GM19025 (cell line): ENCODE results near the gene PRRC1.
"Not testable (repeated sequence)": the region's sequence is repeated elsewhere in the genome, so short reads cannot be mapped to it uniquely, and the experiment has no call there.

ENCODE experiments used
- ATAC-seq: cut with Tn5 transposase; IDR thresholded peaks from one replicate; pipeline ENCODE4 v1.9.1; 2021; ENCODE audit warnings: mild to moderate bottlenecking, low read depth, moderate library complexity; ENCODE audit not compliant: unreplicated experiment

PRRC1 gene

GRCh38 chr5:127540553-127540952, 23.1 kb downstream of the PRRC1 start:
- ATAC-seq = not testable (repeated sequence)

DNA sequence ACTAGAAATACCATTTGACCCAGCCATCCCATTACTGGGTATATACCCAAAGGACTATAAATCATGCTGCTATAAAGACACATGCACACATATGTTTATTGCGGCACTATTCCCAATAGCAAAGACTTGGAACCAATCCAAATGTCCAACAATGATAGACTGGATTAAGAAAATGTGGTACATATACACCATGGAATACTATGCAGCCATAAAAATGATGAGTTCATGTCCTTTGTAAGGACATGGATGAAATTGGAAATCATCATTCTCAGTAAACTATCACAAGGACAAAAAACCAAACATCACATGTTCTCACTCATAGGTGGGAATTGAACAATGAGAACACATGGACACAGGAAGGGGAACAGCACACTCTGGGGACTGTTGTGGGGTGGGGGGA, 27.8 kb downstream of the PRRC1 start:
- not testable (repeated sequence) for ATAC-seq

DNA sequence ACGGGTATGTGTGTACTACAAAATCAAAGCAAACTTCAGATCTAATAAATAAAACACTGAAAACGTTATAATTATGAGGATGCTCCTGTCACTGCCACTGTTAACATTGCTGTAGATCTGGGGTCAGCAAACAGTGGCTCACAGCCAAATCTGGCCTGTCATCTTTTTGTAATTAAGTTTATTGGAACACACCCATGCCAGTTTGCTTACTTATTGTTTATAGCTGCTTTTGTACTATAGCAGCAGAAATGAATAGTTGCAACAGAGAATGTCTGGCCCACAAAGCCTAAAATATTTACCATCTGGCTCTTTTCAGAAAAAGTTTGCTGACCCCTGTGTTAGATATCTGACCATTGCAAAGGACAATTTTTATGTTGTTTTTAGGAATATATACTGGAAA, 32.1 kb downstream of the PRRC1 start:
- ATAC-seq = no peak

- no peak for ATAC-seq
Measured at GRCh38 chr5:127550652-127551409, 33.4 kb downstream of the PRRC1 start.

- no peak for ATAC-seq
Measured at GRCh38 chr5:127551410-127552041, 34.1 kb downstream of the PRRC1 start.

DNA sequence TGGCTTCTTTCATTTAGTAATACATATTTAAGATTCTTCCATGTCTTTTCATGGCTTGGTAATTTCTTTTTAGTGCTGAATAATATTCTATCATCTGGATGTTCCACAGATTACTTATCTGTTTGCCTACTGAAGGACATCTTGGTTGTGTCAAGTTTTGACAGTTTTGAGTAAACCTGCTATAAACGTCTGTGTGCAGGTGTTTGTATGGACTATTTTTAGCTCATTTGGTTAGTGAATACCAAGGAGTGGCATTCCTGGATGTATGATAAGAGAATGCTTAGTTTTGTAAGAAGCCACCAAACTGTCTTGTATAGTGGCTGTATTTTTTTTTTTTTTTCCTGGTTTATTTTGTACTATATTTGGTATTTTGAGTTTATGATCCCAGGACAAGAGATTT, 38.4 kb downstream of the PRRC1 start:
- no peak for ATAC-seq

DNA sequence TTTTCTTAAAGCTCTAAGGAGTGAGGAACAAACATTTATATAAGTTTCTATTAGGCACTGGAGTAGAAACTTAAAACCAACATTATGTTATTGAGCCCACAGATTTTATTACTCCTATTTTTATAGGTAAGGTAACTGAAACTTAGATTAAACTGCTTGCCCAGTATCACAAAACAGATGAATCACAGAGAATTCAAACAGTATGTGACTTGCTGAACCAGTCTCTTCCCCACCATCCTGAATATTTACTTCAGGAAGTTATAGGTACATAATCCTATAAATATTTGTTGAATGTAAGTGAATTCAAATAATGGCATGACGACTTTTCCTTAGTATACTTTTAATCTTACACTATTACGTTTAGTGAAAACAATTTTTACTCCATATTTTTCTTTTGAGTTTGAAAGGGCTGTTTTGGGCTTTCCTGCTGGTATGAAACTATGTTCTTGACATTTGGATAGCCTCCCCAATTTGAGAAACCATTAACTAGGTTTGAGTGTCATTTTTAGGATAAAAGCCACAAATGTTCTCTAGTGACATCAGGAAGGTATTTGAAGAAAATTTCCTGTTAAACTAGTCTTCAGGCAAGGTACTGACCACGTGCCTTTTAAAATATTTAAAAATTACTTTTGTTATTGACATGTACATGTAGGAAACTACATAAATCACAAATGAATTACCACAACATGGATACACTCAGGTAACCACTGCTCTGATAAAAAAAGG, 39.3 kb downstream of the PRRC1 start:
- no peak for ATAC-seq

DNA sequence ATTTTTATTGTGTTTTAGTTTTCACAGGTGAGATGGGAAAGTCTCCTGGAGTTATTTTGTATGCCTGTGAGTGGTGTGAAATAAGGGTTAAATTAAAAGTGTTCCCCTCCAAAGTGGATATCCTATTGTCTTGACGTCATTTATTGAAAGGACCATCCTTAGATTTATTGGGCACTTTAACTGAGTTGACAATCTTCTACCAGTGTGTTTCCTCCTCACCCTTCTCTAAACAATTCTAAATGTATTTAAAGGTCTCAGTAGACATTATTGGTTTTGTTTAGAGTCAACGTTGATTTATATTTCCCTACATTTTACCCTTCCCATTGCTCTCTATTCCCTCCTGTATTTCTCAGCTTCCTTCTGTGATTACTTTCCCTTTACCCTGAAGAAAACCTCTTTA, 40.8 kb downstream of the PRRC1 start:
- no peak for ATAC-seq

DNA sequence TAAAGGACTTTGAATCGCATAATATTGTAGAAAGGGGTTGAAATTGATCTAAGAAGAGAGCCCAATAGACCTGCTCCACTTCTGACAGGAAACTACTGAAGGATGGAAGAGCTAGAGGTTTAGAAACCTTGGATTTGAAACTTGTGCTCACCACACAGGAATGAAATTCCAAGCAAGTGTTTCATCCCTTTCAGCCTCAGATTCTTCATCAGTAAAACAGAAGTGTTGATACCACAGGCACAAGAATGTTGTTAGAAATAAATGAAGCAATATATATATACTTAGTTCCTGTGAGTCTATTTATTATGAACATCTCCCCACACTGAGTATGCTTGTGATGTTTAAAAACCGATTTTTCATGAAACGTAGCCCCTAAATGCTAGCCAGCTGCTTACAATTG, 43.8 kb downstream of the PRRC1 start:
- no peak for ATAC-seq

- ATAC-seq = no peak
Measured at GRCh38 chr5:127562252-127562651, 44.8 kb downstream of the PRRC1 start.

DNA sequence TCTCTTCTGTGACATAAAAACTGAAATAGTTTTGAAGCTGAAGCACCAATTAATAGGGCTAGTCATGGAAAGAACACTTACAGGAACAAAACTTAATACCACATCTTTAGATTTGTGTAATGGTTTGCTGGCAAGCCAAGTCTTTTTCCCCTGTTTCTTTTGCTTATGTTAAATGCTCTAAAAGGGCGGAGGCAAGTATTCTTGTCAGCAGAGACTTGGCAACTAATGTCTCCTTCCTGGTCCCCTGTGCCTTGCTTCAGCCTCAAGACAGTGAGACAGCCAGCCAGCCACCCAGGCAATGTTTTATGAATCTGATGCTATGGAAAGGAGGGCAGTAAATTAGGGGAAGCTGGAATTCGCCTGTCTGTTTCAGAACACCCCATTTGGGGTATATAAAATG, 45.7 kb downstream of the PRRC1 start:
- no peak for ATAC-seq

GRCh38 chr5:127564002-127564769, 46.7 kb downstream of the PRRC1 start:
- peak; percentile 24 for ATAC-seq

GRCh38 chr5:127565586-127566270, 48.3 kb downstream of the PRRC1 start:
- ATAC-seq = no peak

DNA sequence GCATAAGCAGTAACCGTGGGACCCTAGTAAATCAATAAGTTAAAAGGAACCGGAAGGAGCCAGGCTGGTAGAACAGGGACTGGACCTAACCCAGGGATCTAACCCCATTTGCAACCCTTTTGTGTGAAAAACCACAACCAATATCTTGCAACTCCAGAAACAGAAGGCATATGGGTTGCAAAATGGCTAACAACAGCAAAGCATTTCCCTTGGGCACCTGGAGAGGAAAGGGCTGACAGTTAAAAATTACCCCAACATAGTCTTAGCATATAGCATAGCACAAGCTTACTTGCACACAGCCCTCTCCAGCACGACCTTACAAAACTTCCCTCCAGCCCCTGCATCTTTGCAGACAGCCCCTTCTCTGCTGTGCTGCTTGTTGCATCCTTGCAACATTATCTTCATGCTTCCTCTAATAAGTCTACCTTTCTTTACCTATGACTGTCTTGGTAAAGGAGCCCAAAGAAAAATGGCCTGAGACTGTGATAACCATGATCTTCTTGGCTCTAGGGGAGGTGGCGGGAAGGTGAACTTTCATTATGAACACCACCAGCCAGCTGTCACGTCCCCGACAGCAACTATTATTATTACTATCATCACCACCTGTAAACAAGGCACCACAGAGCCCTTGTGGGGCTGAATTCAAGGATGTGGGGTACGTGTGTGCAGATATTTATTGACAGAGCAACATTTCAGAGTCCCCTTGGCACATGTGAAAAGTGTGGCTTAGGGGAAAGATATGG, 49.8 kb downstream of the PRRC1 start:
- ATAC-seq = peak; percentile 67

- ATAC-seq = no peak
Measured at GRCh38 chr5:127568166-127568565, 50.7 kb downstream of the PRRC1 start.

- not testable (repeated sequence) for ATAC-seq
Measured at GRCh38 chr5:127569471-127569870, 52.0 kb downstream of the PRRC1 start.

DNA sequence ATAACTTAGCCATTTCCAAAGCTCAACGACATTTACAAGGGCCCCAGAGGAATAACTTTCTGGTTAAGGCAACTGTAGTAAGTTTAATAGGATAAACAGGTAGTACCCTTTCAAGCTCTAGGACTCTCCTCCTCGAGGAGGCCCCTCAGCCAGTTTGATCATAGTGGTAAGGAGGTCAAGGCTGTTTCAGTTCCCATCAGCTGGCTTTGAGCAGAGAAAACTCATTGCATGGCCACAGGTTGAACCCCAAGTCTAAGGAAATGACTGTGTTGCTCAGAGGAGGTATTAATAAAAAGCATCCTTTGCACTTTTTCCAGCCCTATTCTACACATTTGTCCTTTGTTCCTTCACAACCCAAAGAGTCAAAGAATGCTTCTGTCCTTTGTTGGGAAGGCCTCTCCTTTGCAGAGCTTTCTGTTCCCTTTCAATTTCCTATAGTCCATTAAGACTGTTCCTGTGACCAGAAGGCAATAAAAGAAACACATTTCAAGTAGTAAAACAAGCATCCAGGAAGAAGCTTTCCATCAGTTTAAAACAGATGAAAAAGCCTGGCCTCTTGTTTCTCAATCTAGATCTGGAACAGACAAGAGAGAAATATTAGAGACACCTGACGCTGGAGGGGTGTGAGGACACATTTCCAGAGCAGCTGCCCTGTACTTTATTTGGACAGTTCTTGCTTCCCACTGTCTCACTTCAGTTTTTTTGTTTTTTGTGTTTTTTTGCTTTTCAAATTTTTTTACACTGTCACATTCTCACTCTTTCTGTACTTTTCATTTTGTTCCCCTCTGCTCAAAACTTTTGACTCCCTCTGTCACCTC, 54.1 kb downstream of the PRRC1 start:
- ATAC-seq = peak; percentile 41

DNA sequence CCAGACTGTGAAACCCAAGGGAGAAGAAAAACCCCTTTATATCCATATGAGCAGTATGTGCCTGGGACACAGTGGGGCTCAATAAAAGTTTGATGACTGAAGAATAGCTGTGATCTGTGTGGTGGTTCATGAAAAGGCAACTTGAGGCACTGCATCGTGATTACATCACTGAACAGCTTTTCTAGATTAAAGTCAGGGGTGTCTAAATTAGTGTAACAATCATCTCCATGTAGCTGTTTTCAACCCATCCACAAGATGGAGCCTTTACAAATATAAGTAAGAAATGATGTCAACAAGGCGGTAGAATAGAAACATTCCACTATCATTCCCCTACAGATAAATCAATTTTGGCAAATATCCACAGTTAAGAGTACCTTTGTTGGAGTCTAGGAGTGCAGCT, 55.5 kb downstream of the PRRC1 start:
- no peak for ATAC-seq
